HG03280 (cell line): Measurements from ENCODE around the gene FRMD8.
"Not testable (repeated sequence)": the region's sequence is repeated elsewhere in the genome, so short reads cannot be mapped to it uniquely, and the experiment has no call there.

Experiments used
- ATAC-seq: cut with Tn5 transposase; IDR thresholded peaks from one replicate; pipeline ENCODE4 v1.9.1; 2021; ENCODE audit warnings: mild to moderate bottlenecking, moderate library complexity; ENCODE audit not compliant: unreplicated experiment

FRMD8 gene

DNA sequence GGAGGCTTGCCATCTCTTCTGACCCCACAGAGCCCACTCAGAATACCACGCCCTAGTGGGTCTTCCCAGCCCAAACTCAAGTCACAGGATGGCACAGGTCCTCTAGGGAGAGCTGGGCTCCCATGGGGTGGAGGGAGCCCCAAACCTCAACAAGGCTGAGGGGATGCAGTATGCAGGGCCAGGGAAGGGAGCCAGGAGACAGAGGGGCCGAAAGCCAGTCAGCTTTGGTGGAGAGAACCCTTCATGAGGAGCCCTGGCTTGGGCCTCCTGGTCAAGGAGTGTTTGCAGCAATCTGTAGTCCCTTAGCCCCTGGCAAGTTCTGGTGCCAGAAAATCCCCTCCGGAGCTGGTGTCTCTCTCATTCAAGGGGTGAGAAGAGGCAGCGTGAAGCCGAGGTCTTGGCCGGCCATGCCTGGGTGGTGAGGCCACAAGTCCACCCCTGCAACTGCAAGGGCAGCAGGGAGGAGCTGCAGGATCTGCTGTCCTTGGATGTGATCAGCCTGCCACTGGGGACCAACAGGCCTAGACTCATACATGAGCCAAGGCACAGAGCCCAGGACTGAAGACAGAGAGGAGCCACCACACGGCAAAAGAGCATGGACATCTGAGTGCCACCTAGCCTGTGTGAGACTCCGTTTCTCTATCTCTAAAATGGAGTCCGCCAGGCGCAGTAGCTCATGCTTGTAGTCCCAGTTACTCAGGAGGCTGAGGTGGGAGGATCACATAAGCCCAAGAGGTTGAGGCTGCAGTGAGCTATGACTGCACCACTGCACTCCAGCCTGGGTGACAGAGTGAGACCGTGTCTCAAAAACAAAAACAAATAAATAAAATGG lies 60.2 kb downstream of the FRMD8 start:
- no peak for ATAC-seq

DNA sequence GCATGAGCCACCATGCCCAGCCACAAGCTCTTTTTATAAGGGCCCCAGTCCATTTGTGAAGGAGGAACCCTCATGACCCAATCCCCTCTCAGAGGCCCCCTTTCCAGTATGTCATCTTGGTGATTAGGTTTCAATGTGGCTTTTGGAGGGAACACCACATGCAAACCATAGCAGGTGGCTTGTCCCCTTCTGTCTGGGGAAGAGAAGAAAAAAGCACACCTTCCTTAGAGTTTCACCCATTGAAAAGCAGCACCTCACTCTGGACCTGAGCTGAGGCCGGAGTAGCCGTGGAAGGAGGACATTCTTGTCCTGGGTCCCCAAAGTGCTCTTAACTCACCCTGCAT lies 61.6 kb downstream of the FRMD8 start:
- no peak for ATAC-seq

DNA sequence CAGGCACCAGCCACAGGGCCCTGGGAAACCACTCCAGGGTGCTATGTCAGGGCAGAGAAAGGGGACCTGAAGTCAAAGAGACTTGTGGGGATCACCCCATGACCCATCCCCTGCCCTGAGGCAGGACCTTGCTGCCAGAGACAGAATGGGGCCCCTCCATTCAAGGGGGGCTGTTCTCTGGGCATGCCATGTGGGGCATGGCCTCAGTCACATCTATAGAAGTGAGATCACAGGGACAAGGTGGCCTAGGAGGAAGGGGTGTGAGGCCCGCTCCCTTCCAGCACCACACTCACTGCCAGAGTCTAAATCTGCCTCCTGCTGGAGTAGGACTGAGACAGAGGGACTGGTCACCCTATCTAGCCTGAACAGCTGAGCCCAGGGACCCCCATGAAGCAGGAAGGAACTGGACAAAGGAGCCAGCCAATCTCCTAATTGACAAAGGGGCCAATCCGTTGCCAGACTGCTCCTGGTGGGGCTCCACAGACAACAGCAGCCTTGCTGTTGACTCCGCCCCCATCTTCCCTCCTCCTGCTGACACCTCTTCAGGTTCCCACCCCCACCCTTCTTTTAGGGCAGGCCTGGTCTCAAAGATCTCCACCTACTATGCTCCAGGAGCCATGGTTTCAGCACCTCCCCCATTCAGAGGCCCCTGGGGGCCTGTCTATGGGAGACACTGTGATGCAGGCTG lies 62.1 kb downstream of the FRMD8 start:
- ATAC-seq: no peak

DNA sequence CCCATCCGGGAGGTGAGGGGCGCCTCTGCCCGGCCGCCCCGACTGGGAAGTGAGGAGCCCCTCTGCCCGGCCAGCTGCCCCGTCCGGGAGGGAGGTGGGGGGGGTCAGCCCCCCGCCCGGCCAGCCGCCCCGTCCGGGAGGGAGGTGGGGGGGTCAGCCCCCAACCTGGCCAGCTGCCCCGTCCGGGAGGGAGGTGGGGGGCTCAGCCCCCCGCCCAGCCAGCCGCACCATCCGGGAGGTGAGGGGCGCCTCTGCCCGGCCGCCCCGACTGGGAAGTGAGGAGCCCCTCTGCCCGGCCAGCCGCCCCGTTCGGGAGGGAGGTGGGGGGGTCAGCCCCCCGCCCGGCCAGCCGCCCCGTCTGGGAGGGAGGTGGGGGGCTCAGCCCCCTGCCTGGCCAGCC lies 64.9 kb downstream of the FRMD8 start:
- ATAC-seq: not testable (repeated sequence)

DNA sequence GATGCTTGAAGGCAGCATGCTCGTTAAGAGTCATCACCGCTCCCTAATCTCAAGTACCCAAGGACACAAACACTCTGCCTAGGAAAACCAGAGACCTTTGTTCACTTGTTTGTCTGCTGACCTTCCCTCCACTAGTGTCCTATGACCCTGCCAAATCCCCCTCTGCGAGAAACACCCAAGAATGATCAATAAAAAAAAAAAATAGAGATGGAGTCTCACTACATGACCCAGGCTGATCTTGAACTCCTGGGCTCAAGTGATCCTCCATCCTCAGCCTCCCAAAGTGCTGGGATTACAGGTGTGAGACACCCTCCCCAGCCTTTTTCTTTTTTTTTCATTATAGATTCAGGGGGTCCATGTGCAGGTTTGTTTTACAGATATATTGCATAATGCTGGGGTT lies 65.8 kb downstream of the FRMD8 start:
- ATAC-seq: not testable (repeated sequence)

DNA sequence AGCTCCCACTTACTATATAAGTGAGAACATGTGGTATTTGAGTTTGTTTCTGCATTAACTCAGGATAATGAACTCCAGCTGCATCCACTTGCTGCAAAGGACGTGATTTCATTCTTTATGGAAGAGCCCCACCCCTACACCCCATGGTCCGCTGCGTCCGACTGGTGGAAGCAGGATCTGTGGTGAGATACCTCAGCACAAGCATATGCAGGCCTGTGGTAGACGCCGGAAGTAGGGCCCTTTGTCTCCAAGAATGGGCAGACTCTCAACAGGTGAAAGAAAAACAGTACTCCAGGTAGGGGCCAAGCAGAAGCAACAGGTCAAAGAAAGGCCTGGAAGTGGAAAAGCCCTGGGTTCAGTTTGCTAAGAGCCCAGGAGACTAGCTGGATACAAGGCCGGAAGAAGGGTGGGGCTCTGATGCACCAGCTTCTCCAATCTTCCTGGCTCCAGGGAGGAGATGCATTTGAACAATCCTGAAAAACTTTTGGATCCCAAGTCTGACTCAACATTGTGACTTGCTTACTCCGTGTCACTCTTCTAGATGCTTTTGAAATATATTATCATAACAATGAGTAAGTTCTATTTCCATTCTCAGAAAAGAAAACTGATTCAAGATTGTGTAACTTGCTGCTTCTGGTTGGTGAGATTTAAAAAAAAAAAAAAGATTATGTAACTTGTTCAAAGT lies 66.5 kb downstream of the FRMD8 start:
- ATAC-seq: no peak

DNA sequence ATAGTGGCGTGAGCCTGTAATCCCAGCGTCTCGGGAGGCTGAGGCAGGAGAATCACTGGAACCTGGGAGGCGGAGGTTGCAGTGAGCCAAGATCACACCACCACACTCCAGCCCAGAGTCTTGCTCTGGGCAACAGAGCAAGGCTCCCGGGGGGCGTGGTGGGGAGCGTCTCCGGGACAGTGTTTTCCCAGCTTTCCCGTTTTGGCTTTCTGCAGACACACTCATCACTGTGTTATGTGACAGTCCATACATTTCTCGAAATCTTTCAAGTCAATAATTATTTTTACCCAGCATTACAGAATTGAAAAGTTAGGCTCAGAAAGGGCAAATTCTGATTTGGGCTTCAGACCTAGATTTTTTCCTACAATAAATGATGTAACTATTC lies 67.9 kb downstream of the FRMD8 start:
- ATAC-seq: no peak

DNA sequence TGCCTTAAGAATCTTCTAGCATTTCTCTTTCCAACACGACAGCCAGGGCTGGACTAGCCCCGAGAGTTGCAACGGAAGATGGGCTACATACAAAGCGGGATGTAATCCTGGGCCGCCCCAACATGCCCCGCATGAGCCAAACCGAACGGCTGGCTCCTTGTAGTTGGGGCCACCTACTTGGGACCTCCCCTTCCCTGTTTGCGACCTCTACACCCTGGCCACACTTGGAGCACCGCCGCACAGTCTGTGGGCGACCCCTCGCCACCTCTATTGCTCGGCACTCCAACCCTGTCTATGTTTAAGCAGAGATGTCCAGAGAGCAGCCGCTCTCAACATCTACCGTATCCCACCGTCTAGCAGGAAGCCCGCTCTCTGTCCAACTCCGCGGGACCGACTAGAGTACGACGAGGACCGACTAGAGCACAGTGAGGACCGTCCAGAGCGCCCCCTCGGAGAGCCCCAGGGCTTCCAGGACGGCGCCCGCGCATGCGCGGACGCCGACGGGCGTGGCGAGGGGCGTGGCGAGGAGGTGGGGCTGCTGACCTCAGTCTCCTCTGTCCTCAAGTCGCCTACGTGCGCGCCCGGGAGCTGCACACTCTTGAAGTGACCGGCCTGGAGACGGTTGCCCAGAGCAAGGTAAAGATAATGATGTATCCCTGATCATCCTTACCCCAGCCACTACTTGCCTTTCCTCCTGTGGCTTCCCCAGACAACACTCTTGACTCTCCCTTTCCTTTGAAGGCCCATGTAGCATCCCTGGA lies 68.4 kb downstream of the FRMD8 start:
- ATAC-seq: peak; percentile 94

DNA sequence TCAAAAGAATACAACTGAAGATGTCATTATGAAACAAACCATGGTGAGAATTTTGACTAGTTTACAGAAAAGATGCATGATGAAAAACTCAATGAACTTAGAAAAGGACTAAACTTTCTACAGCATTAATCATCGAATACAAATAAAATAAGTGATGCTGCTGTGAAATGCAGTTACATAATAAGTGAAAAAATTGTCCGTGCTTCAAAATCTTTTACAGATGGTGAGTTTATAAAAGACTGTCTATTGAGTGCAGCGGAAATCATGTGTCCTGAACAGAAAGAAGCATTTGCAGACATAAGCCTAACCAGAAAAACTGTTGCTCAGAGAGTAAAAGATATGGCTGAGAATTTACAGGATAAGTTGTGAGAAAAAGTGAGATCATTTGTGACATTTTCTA lies 70.0 kb downstream of the FRMD8 start:
- no peak for ATAC-seq

DNA sequence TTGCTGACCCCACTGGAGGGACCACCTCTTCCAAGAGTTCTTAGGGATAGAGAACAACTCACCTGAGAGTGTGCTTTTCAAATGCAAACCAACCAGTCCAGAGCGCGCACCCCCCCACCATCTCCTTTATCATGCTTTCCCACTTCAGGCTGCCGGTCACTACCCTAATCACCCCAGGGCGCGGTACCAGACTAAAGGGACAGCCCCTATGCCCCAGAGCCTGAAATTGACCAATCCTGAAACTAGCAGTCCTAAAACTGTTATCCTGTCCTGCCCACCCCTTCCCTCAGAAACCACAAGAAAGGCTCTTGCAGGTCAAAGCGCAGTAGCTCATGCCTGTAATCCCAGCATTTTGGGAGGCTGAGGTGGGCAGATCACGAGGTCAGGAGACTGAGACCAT lies 73.1 kb downstream of the FRMD8 start:
- no peak for ATAC-seq
